CD4-positive, alpha-beta T cell (primary cell): ENCODE data around the gene PTPRN2. TPM values are rescaled to one million over a fixed set of nuclear protein-coding genes. Genes with fewer than 3 reads are reported as not detected.
"Not testable (repeated sequence)": the region's sequence is repeated elsewhere in the genome, so short reads cannot be mapped to it uniquely, and the experiment has no call there.

ENCODE experiments used
- ATAC-seq: fragments of 200-7000 bp; cut with Tn5 transposase; one replicate; pipeline ENCODE4 v1.10.0; 2022; ENCODE audit warnings: mild to moderate bottlenecking; ENCODE audit not compliant: poor library complexity
- CTCF ChIA-PET: fragments of 350-600 bp; sonication (Branson Sonifier 250); formaldehyde crosslinking; loops from one replicate; lab custom pipeline; 2021; ENCODE audit warnings: antibody characterized with exemption, inconsistent platforms; lab: Charles Lee
- POLR2A ChIA-PET: fragments of 350-600 bp; sonication (Branson Sonifier 250); formaldehyde crosslinking; loops from one replicate; lab custom pipeline; 2021; ENCODE audit warnings: antibody characterized with exemption, inconsistent platforms; lab: Charles Lee
- DNase-seq, 14 experiments: peaks; one replicate each; pipeline ENCODE4 v3.0.0-alpha.2; 2013 to 2020; ENCODE audit warnings: mixed read lengths in 2 of 14
- H3K27ac ChIP-seq, 2 donors: one replicate each; pipeline versions ENCODE4 v1.5.1 to v1.7.0; 2013; ENCODE audit warnings: low read length in 2 of 2, low read depth in 1 of 2, mild to moderate bottlenecking in 1 of 2
- H3K27me3 ChIP-seq, 2 experiments: 1 replicate in 1 of 2; 2 replicates in 1 of 2; pipeline versions ENCODE4 v1.6.1 to v1.7.0; 2013; ENCODE audit warnings: low read length in 2 of 2, control low read depth in 1 of 2, mild to moderate bottlenecking in 1 of 2, moderate library complexity in 1 of 2; ENCODE audit not compliant: insufficient read depth in 2 of 2, control insufficient read depth in 1 of 2
- H3K36me3 ChIP-seq: one replicate; pipeline ENCODE4 v1.6.1; 2013; ENCODE audit warnings: low read length, control low read depth; ENCODE audit not compliant: insufficient read depth
- H3K4me1 ChIP-seq: one replicate; pipeline ENCODE4 v1.6.1; 2013; ENCODE audit warnings: low read length, control low read depth; ENCODE audit not compliant: insufficient read depth
- H3K4me3 ChIP-seq: one replicate; pipeline ENCODE4 v1.5.1; 2013; ENCODE audit warnings: mild to moderate bottlenecking, low read length, moderate library complexity
- H3K9me3 ChIP-seq, 2 experiments: 1 replicate in 1 of 2; 2 replicates in 1 of 2; pipeline versions ENCODE4 v1.6.1 to v1.7.0; 2013; ENCODE audit warnings: low read length in 2 of 2, mild to moderate bottlenecking in 2 of 2, control low read depth in 1 of 2, moderate library complexity in 1 of 2; ENCODE audit not compliant: control insufficient read depth in 1 of 2, insufficient read depth in 1 of 2
- H3K27ac Mint-ChIP-seq: one replicate; pipeline ENCODE4 v1.8.0; 2020; ENCODE audit warnings: mixed read lengths
- H3K27me3 Mint-ChIP-seq: one replicate; pipeline ENCODE4 v1.8.0; 2021; ENCODE audit warnings: mixed read lengths
- H3K36me3 Mint-ChIP-seq: one replicate; pipeline ENCODE4 v1.8.0; 2021; ENCODE audit warnings: low read depth, mixed read lengths
- H3K4me1 Mint-ChIP-seq: one replicate; pipeline ENCODE4 v1.8.0; 2021; ENCODE audit warnings: low read depth, mixed read lengths
- H3K4me3 Mint-ChIP-seq: one replicate; pipeline ENCODE4 v1.8.0; 2020; ENCODE audit warnings: mild to moderate bottlenecking, mixed read lengths
- H3K9me3 Mint-ChIP-seq: one replicate; pipeline ENCODE4 v1.8.0; 2020; ENCODE audit warnings: mixed read lengths
- intact Hi-C, 2 experiments: fragments of 100-400 bp; cut with DNase I in 1 of 2; cut with micrococcal nuclease in 1 of 2; formaldehyde crosslinking; loops; one replicate each; pipeline versions ENCODE4 v1.15.1 to v1.9.0; 2023 to 2025; cut with DNase I, micrococcal nuclease
- total RNA-seq, 174 experiments: library from RNA in 2 of 174; stranded (reverse) in 2 of 174; gene quantifications; one replicate each; pipeline ENCODE4 v1.2.3 and lab custom pipeline; 2021 to 2026
- TF ChIP-seq, protein P1 (sequence below): fragments of 200-600 bp; IDR thresholded peaks from one replicate; pipeline ENCODE4 v1.8.0; 2022; ENCODE audit warnings: antibody characterized with exemption, mild to moderate bottlenecking

PTPRN2 gene
- total RNA-seq, 2 experiments from 2014 or later = 0.34 to 0.44 TPM

DNA sequence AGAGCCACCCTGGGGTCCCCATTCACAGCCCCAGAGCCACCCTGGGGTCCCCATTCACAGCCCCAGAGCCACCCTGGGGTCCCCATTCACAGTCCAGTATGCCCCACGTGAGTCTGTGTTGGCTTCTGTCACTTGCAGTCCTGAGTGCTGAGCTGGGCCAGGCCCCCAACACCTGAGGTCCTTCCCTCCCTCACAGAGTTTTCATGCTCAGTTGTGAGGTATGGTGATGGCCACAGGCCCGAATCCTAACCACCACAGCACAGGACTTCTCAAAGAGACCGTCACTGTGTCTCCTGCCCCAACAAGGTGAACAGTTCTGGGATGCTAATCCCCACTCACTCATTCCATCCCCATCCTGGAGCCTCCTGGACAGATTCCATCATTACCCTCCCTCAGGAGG is 239.2 kb downstream of the PTPRN2 start:
- intact Hi-C loops = no loop called here
- H3K9me3 ChIP-seq = peaks cover 0 to 13% of the 10 kb centered on the region in 2 experiments
- no peak overlapping the region for H3K4me3 Mint-ChIP-seq
- no peak overlapping the region for H3K4me3 ChIP-seq
- no peaks in the 10 kb centered on the region for H3K36me3 Mint-ChIP-seq
- no peak overlapping the region for H3K27ac ChIP-seq
- H3K36me3 ChIP-seq = no peaks in the 10 kb centered on the region
- H3K27me3 Mint-ChIP-seq = peaks cover 12% of the 10 kb centered on the region
- H3K4me1 ChIP-seq = no peaks in the 10 kb centered on the region
- TF ChIP-seq, protein P1, sequence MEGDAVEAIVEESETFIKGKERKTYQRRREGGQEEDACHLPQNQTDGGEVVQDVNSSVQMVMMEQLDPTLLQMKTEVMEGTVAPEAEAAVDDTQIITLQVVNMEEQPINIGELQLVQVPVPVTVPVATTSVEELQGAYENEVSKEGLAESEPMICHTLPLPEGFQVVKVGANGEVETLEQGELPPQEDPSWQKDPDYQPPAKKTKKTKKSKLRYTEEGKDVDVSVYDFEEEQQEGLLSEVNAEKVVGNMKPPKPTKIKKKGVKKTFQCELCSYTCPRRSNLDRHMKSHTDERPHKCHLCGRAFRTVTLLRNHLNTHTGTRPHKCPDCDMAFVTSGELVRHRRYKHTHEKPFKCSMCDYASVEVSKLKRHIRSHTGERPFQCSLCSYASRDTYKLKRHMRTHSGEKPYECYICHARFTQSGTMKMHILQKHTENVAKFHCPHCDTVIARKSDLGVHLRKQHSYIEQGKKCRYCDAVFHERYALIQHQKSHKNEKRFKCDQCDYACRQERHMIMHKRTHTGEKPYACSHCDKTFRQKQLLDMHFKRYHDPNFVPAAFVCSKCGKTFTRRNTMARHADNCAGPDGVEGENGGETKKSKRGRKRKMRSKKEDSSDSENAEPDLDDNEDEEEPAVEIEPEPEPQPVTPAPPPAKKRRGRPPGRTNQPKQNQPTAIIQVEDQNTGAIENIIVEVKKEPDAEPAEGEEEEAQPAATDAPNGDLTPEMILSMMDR = no peak
- H3K27me3 ChIP-seq = no peaks in the 10 kb centered on the region
- ATAC-seq (no peak), DNase-seq (no peak)
- ChIA-PET CTCF (no interaction called here), POLR2A (no interaction called here)
- no peaks in the 10 kb centered on the region for H3K9me3 Mint-ChIP-seq
- H3K4me1 Mint-ChIP-seq = no peaks in the 10 kb centered on the region
- H3K27ac Mint-ChIP-seq = no peak overlapping the region

DNA sequence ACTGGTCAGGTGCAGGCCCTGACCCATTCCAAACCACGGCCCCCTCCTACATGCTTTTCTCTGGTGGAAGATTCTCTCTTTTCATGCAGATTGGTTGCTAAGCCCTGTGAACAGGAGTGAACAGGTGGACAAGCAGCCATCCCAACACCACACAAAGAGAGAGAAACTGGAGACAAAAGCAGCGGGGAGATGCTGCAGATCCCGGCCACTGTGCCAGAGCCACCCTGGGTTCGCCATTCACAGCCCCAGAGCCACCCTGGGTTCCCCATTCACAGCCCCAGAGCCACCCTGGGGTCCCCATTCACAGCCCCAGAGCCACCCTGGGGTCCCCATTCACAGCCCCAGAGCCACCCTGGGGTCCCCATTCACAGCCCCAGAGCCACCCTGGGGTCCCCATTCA is 239.6 kb downstream of the PTPRN2 start:
- CTCF ChIA-PET, H3K27me3 ChIP-seq, H3K27ac ChIP-seq, POLR2A ChIA-PET, ATAC-seq, intact Hi-C loops, H3K4me1 Mint-ChIP-seq, H3K4me3 Mint-ChIP-seq, H3K4me1 ChIP-seq, H3K9me3 Mint-ChIP-seq, H3K27ac Mint-ChIP-seq, H3K4me3 ChIP-seq, DNase-seq, H3K36me3 ChIP-seq, H3K36me3 Mint-ChIP-seq: not testable (repeated sequence)
- peaks cover 0 to 16% of the 10 kb centered on the region in 2 experiments for H3K9me3 ChIP-seq
- H3K27me3 Mint-ChIP-seq = peaks cover 11% of the 10 kb centered on the region

DNA sequence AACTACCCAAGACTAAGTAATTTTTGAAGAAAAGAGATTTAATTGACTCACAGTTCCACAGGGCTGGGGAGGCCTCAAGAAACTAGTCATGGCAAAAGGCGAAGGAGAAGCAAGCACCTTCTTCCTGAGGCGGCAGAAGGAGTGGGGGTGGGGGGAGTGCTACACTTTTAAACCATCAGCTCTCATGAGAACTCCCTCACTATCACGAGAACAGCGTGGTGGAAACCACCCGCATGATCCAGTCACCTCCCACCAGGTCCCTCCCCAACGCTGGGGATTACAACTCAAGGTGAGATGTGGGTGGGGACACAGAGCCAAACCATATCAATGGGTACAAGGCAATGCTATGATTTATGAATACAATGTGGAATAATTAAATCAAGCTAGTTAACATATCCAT is 241.9 kb downstream of the PTPRN2 start:
- Histone ChIP-seq H3K27me3 (no peaks in the 10 kb centered on the region), H3K27ac (no peak overlapping the region), H3K36me3 (no peaks in the 10 kb centered on the region), H3K4me3 (no peak overlapping the region), H3K4me1 (no peaks in the 10 kb centered on the region), H3K9me3 (peaks cover 0 to 16% of the 10 kb centered on the region in 2 experiments)
- ATAC-seq (no peak), DNase-seq (no peak)
- TF ChIP-seq, protein P1 = no peak
- H3K9me3 Mint-ChIP-seq = no peaks in the 10 kb centered on the region
- intact Hi-C loops = no loop called here
- no peak overlapping the region for H3K27ac Mint-ChIP-seq
- ChIA-PET POLR2A (no interaction called here), CTCF (no interaction called here)
- H3K4me1 Mint-ChIP-seq = no peaks in the 10 kb centered on the region
- H3K36me3 Mint-ChIP-seq = no peaks in the 10 kb centered on the region
- peaks cover 4% of the 10 kb centered on the region for H3K27me3 Mint-ChIP-seq
- H3K4me3 Mint-ChIP-seq = no peak overlapping the region

DNA sequence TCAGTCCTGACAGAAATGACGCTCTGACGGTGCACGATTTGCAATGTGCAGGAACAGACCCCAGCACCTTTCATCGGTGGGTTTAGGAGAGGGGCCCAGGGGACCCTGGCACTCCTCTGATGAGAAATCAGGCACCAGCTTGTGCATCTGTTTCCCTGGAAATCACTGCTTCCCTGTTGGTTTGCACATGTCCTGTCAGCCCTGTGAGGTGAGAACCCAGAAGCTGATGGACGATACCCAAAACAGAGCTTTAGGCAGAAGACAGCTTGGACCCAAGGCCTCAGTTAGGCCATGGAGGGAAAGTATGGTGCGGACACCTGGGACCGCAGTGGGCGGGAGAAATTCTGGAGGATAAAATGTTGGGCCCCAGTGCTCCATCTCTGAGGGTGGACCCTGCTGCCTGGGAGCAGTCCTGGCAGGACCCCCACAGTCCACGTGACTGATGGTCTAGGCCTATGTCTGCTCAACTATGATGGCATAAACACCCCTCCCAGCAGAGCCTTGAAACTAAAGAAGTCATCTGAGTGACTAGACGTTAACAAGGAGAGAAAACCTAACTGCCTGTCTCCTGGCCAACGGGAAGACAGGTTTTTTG is 242.8 kb downstream of the PTPRN2 start:
- ChIA-PET POLR2A (no interaction called here), CTCF (no interaction called here)
- DNase-seq (no peak), ATAC-seq (no peak)
- intact Hi-C loops = no loop called here
- TF ChIP-seq, protein P1 = no peak
- Histone ChIP-seq H3K4me1 (no peaks in the 10 kb centered on the region), H3K4me3 (no peak overlapping the region), H3K36me3 (no peaks in the 10 kb centered on the region), H3K9me3 (peaks cover 0 to 11% of the 10 kb centered on the region in 2 experiments), H3K27ac (no peak overlapping the region), H3K27me3 (no peaks in the 10 kb centered on the region)
- no peak overlapping the region for H3K27ac Mint-ChIP-seq
- H3K4me3 Mint-ChIP-seq = no peak overlapping the region
- H3K9me3 Mint-ChIP-seq = no peaks in the 10 kb centered on the region
- H3K27me3 Mint-ChIP-seq = peaks cover 4% of the 10 kb centered on the region
- no peaks in the 10 kb centered on the region for H3K4me1 Mint-ChIP-seq
- no peaks in the 10 kb centered on the region for H3K36me3 Mint-ChIP-seq
